ENCODE measurements around the gene OR8B3. TPM values are rescaled to one million over a fixed set of nuclear protein-coding genes. Genes with fewer than 3 reads are reported as not detected.
"Not testable (repeated sequence)": the region's sequence is repeated elsewhere in the genome, so short reads cannot be mapped to it uniquely, and the experiment has no call there.

OR8B3 gene, protein sequence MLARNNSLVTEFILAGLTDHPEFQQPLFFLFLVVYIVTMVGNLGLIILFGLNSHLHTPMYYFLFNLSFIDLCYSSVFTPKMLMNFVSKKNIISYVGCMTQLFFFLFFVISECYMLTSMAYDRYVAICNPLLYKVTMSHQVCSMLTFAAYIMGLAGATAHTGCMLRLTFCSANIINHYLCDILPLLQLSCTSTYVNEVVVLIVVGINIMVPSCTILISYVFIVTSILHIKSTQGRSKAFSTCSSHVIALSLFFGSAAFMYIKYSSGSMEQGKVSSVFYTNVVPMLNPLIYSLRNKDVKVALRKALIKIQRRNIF
- polyA plus RNA-seq (ENCODE audit: insufficient read length in 12 of 12): not detected
- long read RNA-seq, donor 1: 0 reads
- long read RNA-seq, donor 2: 0 reads
- long read RNA-seq, donor 3: 0 reads
- long read RNA-seq, donor 4: 0 reads
- long read RNA-seq, donor 5: 0 reads
- long read RNA-seq, donor 6: 0 reads
- long read RNA-seq, donor 7: 0 reads
- long read RNA-seq, donor 8: 0 reads
- long read RNA-seq, donor 9: 0 reads
- long read RNA-seq, donor 10: 0 reads
- long read RNA-seq, donor 11: 0 reads

- no peak for DNase-seq
Observed at GRCh38 chr11:124398924-124399323, at the start of gene OR8B3. Gene OR8B3, minus strand, starts transcription at chr11:124399024. Its CDS starts 1,673 bp downstream, at chr11:124397351.

DNA sequence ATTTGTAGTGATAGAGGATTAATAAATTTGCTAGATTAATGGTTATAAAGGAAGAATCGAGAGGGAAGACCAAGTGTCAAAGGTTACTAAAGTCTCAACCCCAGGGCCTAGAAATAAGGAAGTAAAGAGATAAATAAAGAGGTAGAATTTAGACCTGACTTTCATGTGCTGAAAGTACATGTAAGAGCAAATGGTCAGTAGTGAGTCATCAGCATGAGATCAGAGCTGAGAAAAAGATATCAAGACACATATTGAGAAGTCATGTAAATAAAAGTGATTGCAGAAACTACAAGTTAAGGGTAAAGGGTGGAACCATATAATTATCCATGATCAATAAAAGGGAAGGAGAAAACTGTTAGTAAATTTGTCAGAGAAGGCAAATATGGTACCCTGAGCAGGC is 48.1 kb upstream of the OR8B3 start:
- no peak for DNase-seq

DNA sequence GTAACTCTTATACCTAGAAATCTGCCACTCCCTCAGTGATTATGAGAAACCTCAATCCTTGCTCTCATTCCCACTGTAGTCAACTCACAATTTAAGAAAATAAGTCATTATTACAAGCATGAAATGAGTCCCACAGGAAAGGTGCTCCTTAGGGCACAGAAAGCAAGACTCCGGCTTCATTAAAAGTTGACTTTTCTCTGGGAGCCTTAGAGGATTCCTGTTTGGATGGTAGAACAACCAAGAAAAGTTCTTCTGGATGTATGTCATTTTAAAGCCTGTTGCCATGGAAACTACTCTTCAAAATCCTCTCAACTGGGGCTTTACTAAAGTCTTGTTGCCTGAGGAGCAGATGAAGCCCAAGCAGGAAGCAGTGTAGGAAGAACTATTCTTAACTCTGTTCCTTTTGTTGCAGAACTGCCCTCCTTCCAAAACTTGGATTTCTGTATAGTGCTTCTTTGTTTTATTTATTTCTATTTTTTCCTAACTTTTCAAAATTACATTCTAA is 46.9 kb upstream of the OR8B3 start, which contains the start of gene OR8B8:
Gene OR8B8 (minus strand): TSS at position 51 of the 505 bp plus-strand sequence. CDS start 4,611 bp downstream, outside the sequence.
- no peak for DNase-seq

DNA sequence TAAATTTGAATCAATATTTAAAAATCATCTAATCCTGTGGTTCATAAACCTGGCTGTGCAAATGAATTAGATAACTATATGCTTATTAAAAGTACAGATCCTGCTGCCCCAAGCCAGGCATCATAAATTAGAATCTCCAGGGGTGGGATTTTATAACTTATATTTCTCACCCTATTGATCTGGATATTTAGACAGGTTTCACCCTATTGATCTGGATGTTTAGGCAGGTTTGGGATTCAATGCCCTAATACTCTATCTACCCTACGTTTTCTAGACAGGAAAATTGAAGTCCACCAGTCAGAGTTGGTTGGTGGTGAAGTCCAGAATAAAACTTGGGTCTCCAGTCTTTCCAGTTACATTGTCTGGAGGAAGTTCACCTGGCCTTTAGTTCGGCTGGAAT is 44.0 kb upstream of the OR8B3 start:
- DNase-seq: no peak

DNA sequence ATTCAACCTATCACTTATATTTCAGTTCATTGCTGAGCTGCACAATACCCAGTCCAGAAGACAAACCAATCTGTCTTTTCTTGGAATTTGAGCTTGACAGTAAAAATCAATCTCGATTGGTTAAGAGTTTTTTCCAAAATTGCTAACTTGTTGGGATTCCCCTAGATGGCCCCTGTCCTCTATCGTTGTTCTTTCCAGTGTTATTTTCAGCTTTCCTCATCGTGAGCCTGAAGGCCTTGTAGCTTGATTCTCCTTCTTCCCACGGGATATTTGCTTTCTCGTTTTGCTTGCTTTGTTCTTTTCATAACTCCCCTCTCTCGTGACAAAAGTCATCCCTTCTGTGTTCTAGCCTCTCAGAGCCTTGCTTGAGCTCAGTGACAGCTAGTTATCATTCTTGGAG is 43.6 kb upstream of the OR8B3 start:
- peak; percentile 12 for DNase-seq

DNA sequence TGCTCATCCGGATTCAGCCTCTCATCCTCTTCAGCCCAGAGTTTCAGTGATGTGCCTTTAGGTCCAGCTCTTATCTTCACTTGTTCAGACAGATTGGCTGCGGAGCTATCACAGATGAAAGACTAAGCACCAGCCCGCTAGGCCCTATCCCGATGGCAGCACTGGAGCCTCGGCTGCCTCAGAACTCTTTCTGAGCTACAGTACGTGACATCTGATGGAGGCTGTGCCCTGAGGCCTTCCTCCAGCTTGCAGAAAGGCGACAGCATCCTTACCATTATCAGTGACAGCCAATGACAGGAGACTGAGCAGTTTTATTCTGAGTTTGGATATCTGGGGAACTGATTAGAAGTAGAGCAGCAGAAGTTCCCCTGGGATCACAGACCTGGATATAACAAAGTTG is 42.7 kb upstream of the OR8B3 start:
- no peak for DNase-seq

DNA sequence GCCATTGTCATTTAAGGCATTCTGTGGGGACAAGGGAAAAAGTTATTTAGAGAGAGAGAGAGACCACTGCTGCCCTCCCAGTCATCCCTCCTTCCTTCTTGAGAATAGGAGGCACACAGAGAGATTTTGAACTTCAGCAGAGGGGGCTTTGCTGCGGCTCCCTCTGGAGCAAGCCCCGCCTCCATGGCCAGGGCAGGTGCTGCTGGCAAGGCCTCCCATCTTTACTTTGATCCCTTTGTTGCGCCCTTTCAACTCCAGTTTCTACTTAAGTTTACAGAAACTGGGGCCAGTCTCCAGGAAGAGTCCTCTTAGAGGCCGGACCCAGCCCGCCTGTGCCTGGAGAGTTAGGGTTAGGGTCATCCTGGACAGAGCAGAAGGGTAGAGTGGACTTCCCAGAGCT is 42.3 kb upstream of the OR8B3 start:
- DNase-seq: no peak

DNA sequence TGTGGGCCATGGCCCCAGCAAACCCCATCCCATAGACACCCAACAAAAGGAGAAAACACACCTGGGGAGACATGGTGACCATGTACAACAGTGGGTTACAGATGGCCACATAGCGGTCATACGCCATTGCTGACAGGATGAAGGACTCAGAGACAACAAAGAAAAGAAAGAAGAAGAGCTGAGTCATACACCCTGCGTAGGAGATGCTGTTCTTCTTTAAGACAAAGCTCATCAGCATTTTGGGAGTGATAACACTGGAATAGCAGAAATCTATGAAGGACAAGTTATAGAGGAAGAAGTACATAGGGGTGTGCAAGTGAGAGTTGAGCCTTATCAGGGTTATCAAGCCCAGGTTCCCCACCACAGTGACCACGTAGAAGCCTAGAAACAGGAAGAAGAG is 41.8 kb upstream of the OR8B3 start:
- DNase-seq: no peak

DNA sequence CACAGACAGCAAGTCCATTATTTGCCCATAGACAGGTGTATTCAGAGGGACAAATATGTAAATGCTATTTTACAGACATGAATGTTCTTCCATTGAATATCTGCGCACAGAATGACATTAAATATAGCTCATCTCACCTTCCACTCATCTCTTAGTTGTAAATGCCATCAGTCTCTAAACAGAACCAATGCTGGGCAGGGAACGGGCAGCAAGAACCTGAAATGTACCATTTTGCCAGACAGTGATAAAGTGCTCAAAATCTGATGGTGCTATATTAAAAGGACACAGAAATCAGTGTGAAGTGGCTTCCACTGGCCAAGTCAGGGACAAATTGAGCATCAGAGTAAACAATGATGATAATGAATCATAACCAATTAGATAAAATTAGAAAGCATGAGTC is 35.9 kb upstream of the OR8B3 start:
- DNase-seq: no peak

DNA sequence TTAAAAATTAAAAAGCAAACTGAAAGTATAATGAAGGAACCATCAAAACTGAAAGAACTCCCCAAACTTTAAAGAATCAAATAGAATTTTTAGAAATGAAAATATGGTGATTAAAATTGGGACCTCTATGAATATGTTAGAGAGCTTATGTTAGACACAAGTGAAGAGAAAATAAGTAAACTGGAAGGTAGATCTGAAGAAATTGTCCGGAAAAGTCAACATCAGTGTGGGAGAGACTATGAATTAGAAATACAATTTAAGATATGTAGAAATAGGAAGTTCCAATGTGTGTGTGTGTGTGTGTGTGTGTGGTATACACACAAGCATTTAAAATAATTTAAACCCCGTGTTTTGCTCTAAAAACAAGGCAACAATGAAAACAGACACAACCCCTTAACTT is 30.8 kb upstream of the OR8B3 start:
- no peak for DNase-seq

GRCh38 chr11:124424384-124424921 is 25.6 kb upstream of the OR8B3 start, which contains the start of gene OR8B4:
Gene OR8B4, minus strand, starts transcription at chr11:124424871. Its CDS starts 0 bp downstream, at chr11:124424871.
- DNase-seq: no peak

DNA sequence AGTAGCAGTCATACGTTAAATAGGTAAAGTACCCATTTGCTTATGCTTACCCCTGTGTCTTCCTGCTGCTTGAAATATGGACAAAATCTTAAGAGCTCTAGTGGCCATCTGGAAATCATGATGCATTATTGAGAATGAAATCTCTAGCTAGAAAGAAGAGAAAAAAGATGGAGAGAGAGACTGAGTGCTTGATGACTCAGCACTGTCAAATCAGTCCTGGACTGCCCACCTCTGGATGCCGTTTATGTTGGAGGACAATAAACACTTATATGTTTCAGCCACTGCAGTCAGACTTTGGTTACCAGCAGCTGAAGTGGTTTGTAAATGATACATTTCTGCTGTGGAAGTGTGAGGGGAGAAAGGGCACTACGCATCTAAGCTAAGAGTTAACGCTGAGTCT is 22.2 kb upstream of the OR8B3 start:
- no peak for DNase-seq

DNA sequence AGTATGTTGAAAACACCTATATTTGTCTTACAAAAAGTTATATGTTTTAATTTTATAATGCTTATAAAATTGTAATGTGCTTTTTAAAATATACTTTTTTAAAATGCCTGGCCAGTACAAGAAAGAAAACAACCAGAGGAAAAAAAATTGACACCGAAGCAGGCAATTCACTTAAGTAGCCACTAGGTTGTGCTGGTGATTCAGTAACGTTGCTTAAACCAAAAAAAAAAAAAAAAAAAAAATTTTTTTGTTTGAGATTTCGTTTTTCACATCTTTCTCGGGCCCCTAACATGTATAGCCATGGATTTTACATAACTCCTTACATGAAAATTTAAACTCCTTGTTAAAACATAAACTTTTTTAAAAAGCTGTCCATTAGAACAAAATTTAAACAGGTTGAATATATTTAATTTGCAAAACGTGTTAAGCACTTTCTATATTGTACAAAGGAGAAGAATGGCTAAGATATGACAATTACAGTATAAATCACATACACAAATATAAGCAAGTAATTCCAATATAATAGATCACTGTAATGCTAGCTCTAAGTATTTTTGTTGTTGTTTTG is 16.6 kb upstream of the OR8B3 start:
- DNase-seq: no peak

GRCh38 chr11:124409906-124410305 is 11.1 kb upstream of the OR8B3 start:
- DNase-seq: no peak

- no peak for DNase-seq
Observed at GRCh38 chr11:124405581-124405980, 6.8 kb upstream of the OR8B3 start.

DNA sequence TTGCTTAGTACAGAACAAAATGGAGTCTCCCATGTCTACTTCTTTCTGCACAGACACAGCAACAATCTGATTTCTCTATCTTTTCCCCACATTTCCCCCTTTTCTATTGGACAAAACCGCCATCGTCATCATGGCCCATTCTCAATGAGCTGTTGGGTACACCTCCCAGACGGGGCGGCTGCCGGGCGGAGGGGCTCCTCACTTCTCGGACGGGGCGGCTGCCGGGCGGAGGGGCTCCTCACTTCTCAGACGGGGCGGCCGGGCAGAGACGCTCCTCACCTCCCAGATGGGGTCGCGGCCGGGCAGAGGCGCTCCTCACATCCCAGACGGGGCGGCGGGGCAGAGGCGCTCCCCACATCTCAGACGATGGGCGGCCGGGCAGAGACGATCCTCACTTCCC is 4.4 kb upstream of the OR8B3 start:
- DNase-seq: not testable (repeated sequence)

DNA sequence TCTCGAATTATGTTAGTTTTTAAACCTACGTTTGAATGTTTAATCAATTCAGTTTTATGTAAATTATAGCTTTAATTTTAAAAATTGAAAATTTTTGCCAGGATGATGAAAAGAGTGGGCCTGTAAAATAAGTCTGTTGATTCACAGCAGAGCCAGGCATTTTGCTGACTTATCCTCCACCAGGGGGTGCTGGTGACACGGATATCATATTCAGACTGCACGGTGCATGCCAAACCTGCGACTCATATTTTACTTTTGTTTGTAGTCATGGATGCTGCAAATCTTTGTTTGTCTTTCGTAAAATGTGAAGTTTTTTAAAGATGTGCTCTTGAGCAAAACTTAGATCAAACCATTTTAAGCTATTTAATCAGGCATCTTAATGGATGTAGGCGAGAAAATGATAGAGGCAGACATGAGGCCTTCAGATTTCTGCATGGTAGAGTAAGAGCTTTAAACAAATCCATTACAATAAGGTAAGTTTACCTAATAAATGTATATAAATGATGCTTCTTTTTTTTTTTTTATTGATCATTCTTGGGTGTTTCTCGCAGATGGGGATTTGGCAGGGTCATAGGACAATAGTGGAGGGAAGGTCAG is 3.6 kb upstream of the OR8B3 start:
- DNase-seq: peak; percentile 48

DNA sequence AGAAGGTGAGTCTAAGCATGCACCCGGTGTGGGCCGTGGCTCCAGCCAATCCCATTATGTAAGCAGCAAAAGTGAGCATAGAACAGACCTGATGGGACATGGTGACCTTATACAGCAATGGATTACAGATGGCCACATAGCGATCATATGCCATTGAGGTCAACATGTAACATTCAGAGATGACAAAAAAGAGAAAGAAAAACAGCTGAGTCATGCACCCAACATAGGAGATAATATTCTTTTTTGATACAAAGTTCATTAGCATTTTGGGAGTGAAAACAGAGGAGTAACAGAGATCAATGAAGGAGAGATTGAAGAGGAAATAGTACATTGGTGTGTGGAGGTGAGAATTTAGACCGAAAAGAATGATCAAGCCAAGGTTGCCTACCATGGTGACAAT is 2.0 kb downstream of the OR8B3 start:
- DNase-seq: not testable (repeated sequence)

DNA sequence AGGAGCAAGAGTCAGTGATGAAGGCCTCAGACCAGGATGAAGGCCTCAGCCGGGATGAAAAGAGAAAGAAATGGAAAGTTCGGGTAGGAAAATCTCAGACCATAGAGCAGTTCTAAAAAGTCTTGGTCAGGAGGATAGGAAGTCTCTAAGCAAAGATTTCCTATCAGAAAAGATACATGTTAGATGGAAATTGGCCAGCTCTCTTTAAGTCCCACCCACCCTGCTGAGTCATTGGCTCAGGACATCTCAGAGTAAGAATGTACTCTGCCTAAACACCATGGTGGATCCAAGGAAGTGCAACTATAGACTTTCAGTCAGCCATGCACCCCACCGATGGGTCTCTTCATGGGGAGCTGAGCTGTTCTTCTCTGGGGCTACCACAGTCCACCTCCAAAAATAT is 4.4 kb downstream of the OR8B3 start:
- DNase-seq: no peak

DNA sequence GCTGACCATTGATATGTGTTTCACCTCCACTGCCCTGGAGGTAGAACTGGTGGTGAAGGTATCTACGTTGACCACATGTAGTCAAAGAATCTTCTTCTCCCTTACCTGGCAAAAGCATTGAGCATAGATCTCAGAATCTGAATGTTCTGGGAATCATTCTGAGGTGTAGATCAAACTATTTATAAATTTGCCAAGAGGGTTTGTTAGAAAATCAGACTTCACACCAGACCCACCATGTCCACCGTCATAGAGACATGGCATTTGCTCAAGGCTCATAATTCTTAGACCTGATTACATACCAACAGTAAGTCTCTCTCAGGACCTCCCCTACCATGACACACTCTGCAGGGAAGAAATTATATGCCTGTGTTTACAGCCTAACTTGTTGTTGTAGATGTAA is 14.4 kb downstream of the OR8B3 start, which contains the start of gene OR8B2:
Gene OR8B2 (minus strand): TSS at position 101 of the 400 bp plus-strand sequence. CDS start 1,156 bp downstream, outside the sequence.
- DNase-seq: no peak

- DNase-seq: not testable (repeated sequence)
Observed at GRCh38 chr11:124382857-124383256, 16.0 kb downstream of the OR8B3 start.

DNA sequence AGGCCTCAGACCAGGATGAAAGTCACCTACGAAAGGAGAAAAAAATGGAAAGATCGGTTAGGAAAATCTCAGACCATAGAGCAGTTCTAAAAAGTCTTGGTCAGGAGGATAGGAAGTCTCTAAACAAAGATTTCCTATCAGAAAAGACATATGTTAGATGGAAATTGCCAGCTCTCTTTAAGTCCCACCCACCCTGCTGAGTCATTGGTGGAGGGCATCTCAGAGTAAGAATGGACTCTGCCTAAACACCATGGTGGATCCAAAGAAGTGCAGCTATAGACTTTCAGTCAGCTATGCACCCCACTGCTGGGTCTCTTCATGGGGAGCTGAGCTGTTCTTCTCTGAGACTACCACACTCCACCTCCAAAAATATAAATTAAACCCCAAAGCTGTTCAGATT is 18.2 kb downstream of the OR8B3 start:
- no peak for DNase-seq
